ENCODE data around the gene PGBD5.

PGBD5 gene

DNA sequence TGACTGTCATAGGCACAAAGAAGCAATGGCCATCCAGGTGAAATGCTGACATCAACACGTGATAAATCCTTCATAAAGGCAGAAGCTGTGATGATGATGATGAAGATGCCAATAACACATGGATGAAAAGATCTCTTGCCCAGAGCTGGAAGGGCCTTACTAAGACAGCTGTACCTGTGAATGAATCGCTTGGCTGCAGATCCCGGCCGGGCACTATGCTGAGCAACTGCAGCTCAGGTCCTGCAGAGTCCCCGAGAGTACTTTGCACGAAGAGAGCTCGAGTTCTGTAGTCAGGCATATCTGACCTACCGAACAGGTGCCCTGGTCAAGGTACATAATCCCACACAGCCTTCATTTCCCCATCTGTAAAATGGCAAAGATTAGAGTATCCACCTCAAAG, 48.8 kb downstream of the PGBD5 start:
- DNase-seq (ENCODE audit: insufficient read length, low spot score) (no peak), FAIRE-seq (no peak)
- TF ChIP-seq, protein P1, sequence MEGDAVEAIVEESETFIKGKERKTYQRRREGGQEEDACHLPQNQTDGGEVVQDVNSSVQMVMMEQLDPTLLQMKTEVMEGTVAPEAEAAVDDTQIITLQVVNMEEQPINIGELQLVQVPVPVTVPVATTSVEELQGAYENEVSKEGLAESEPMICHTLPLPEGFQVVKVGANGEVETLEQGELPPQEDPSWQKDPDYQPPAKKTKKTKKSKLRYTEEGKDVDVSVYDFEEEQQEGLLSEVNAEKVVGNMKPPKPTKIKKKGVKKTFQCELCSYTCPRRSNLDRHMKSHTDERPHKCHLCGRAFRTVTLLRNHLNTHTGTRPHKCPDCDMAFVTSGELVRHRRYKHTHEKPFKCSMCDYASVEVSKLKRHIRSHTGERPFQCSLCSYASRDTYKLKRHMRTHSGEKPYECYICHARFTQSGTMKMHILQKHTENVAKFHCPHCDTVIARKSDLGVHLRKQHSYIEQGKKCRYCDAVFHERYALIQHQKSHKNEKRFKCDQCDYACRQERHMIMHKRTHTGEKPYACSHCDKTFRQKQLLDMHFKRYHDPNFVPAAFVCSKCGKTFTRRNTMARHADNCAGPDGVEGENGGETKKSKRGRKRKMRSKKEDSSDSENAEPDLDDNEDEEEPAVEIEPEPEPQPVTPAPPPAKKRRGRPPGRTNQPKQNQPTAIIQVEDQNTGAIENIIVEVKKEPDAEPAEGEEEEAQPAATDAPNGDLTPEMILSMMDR (IDR thresholded peaks at IDR 0.05; ENCODE audit: insufficient read depth, missing control alignments) = no peak

GRCh38 chr1:230376296-230376695, 49.8 kb downstream of the PGBD5 start:
- TF ChIP-seq, protein P1 (IDR thresholded peaks at IDR 0.05; ENCODE audit: insufficient read depth, missing control alignments) = no peak
- DNase-seq (ENCODE audit: insufficient read length, low spot score) (no peak), FAIRE-seq (no peak)

DNA sequence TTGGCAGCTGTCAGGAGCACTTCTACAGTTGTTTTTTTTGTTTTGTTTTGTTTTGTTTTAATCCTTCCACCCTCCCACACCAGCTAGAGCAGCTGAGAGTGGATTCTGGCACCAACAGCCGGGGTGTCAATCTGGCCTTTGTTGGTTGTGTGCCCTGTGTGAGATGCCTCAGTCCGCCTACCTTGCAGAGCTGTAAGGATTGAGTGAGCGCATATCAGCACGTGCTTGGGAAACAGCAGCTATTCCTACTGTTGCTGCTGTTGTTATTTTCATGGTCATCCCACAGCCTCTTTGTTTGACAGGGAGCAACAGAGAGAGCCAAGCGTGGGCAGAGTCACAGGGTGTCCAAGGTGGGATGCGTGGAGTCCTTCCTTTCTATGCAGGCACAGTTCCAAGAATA, 50.4 kb downstream of the PGBD5 start:
- TF ChIP-seq, protein P1 (IDR thresholded peaks at IDR 0.05; ENCODE audit: insufficient read depth, missing control alignments) = no peak

DNA sequence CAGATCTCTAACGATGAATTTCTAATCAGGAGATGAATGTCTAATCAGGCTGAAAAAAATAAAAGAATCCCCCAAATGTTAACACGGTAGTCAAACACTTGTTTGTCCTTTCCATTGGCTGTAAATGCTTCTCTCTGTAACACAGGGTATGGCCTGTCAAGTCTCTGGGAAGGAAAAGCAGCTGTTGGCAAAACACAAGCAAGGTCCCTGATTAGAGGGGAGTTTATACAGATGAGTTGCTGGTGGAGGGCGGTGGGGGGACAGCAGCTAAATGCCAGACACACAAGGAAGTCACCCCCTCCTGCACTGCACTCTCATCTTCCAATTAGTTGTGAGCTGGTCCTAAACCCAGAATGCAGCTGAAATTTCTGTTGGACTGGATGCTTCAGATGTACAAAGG, 51.0 kb downstream of the PGBD5 start:
- TF ChIP-seq, protein P1 (IDR thresholded peaks at IDR 0.05; ENCODE audit: insufficient read depth, missing control alignments) = no peak
- DNase-seq (ENCODE audit: insufficient read length, low spot score) (no peak), FAIRE-seq (no peak)

More for the DNA sequence above, 50.4 kb downstream of the PGBD5 start:
- FAIRE-seq (no peak), DNase-seq (ENCODE audit: insufficient read length, low spot score) (no peak)

DNA sequence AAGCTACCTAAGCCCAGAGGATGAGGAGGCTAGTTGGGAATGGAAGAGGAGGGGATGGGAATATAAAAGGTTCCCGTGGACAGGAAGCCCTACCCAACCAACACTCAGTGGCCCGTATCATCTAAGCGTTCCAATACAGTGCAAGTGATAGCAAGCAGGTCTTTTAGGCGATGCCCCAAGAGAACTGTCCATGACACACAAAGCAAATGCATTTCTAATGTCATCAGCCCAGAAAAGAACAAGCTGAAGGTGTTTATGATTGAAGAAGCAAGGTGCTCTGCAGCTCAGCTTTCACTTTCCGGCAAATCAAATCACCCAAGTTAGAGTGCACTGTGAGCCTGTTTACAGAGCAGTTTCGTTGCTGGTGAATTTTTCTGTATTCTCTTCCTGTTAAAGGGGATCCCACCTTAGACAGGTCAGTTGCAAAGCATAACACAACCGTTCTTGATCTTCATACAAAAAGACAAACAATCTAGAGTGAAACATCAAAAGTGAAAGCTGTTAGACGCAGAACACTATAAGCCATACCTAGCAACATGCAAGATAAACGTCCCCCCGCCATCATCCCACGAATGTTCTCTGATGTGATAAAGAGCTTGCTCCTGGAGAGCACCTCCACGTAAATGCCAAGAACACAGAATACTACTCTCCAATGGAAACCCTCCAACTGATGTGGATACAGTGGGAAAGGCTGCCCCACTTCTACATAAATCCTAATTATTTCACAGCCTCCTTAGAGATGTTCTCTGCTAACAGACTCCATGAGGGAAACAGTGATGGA, 54.0 kb downstream of the PGBD5 start:
- FAIRE-seq (no peak), DNase-seq (ENCODE audit: insufficient read length, low spot score) (no peak)
- TF ChIP-seq, protein P1 (IDR thresholded peaks at IDR 0.05; ENCODE audit: insufficient read depth, missing control alignments) = no peak

DNA sequence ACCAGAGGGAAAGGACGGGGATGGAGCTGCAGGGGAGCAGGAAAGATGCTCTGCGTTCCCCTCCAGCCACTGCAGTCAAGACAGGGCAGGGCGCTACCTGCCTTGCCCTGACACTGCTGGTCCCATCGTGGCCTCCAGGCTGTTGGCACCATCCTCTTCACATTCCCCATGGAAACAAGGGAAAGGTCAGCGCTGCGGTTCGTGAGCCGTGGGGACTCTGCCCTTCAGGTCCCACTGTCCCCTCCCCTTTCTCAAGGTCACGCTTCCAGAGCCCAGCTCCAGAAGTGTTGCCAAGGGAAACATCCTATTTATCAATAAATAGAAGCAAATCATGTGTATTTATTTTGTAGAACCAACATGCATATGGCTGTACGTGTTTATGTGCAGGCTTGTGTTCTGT, 56.0 kb downstream of the PGBD5 start:
- no peak for FAIRE-seq
- no peak for DNase-seq (ENCODE audit: insufficient read length, low spot score)
- TF ChIP-seq, protein P1 (IDR thresholded peaks at IDR 0.05; ENCODE audit: insufficient read depth, missing control alignments) = no peak

DNA sequence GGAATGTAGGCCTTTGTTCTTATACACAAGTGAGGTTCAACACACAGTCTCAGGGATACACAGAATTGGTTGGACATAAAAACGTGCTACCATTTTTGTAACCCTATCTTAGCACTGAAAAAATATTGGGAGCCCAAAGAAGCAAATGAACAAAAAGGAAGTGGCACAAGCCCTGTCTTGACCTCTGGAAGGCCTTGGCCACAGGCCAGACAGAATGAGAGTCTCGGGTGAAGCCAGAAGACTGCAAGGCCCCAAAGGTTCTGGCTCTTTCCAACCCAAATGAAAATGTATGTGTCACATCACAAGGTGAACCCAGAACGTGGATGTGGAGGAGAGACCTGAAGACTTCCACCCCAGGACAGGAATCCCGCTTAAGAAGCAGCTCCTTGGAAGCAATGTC, 57.3 kb downstream of the PGBD5 start:
- TF ChIP-seq, protein P1 (IDR thresholded peaks at IDR 0.05; ENCODE audit: insufficient read depth, missing control alignments) = no peak
- DNase-seq (ENCODE audit: insufficient read length, low spot score) = no peak
- no peak for FAIRE-seq
